Immature natural killer cell (primary cell): Measurements from ENCODE around the gene XAGE2. TPM values are rescaled to one million over a fixed set of nuclear protein-coding genes. Genes with fewer than 3 reads are reported as not detected.

Experiments used
- DNase-seq, 3 donors: peaks; one replicate each; pipeline ENCODE4 v3.0.0; 2022; ENCODE audit warnings: mixed read lengths in 1 of 3
- H3K27ac Mint-ChIP-seq, 6 donors: one replicate each; pipeline ENCODE4 v1.8.0; 2020; ENCODE audit warnings: mixed read lengths in 6 of 6, mild to moderate bottlenecking in 5 of 6, inconsistent platforms in 4 of 6, moderate library complexity in 3 of 6
- H3K27me3 Mint-ChIP-seq, 3 donors: one replicate each; pipeline ENCODE4 v1.8.0; 2020 to 2021; ENCODE audit warnings: low read depth in 3 of 3, mild to moderate bottlenecking in 3 of 3, mixed read lengths in 3 of 3, moderate library complexity in 3 of 3, inconsistent platforms in 1 of 3
- H3K36me3 Mint-ChIP-seq, 3 donors: one replicate each; pipeline ENCODE4 v1.8.0; 2020; ENCODE audit warnings: mixed read lengths in 3 of 3, inconsistent platforms in 2 of 3, mild to moderate bottlenecking in 2 of 3
- H3K4me1 Mint-ChIP-seq, 2 donors: one replicate each; pipeline ENCODE4 v1.8.0; 2020; ENCODE audit warnings: inconsistent platforms in 2 of 2, mild to moderate bottlenecking in 2 of 2, mixed read lengths in 2 of 2, moderate library complexity in 1 of 2
- H3K4me3 Mint-ChIP-seq, 5 donors: one replicate each; pipeline ENCODE4 v1.8.0; 2020; ENCODE audit warnings: mild to moderate bottlenecking in 5 of 5, mixed read lengths in 5 of 5, inconsistent platforms in 3 of 5, moderate library complexity in 3 of 5
- H3K9me3 Mint-ChIP-seq, 6 donors: one replicate each; pipeline ENCODE4 v1.8.0; 2020; ENCODE audit warnings: mild to moderate bottlenecking in 6 of 6, mixed read lengths in 6 of 6, inconsistent platforms in 4 of 6, moderate library complexity in 3 of 6
- polyA plus RNA-seq, 3 donors: library from polyadenylated mRNA; unstranded; fragments of 300-500 nt; fragmentation: Illumina TruSeq; gene quantifications; one replicate each; pipeline ENCODE4 v1.2.3, GENCODE V29; 2021

The XAGE2 gene
- polyA plus RNA-seq, 3 donors from 2014 or later = not detected

DNA sequence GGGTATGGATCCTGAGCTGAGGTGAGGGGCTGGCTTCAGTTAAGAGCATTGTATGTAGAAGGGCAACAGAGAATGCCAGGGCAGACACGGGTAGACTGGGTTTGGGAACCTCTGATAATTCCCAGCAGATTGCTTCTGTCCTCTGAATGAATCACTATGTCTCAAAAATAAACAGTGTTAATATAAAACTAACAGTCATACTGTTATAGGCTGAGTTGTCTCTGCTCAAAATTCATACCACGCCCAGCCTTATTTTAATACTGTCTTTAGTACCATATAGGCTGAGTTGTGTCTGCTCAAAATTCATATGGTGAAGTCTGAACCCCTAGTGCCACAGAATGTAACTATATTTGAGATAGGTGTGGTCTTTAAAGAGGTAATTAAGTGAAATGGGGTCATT, 10.0 kb downstream of the XAGE2 start:
- Mint-ChIP-seq H3K36me3 (no peaks in the 10 kb centered on the region), H3K4me3 (no peak overlapping the region), H3K27me3 (peaks cover 0 to 8% (median 2%) of the 10 kb centered on the region in 3 donors), H3K27ac (no peak overlapping the region), H3K9me3 (no peaks in the 10 kb centered on the region), H3K4me1 (no peaks in the 10 kb centered on the region)
- DNase-seq = no peak

DNA sequence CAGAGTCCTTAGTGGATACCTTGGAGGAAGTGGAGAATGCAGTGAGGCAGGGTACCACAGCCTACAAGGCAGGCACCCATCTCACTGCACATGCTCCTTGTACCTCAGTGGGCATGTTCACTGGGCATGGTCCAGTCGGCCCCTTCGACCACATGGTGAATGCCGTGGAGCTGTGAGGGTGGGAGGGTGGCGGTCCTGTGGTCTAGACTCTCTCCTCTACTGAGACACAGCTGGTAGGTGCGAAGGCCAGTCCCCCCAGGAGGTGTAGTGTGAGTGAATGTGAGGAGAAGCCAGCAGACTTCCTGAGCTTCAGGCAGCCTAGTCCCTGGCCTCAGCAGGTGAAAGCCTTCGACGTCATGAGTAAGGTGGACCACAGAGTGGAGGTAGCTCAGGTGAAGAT, 12.2 kb downstream of the XAGE2 start:
- H3K4me3 Mint-ChIP-seq = no peak overlapping the region

DNA sequence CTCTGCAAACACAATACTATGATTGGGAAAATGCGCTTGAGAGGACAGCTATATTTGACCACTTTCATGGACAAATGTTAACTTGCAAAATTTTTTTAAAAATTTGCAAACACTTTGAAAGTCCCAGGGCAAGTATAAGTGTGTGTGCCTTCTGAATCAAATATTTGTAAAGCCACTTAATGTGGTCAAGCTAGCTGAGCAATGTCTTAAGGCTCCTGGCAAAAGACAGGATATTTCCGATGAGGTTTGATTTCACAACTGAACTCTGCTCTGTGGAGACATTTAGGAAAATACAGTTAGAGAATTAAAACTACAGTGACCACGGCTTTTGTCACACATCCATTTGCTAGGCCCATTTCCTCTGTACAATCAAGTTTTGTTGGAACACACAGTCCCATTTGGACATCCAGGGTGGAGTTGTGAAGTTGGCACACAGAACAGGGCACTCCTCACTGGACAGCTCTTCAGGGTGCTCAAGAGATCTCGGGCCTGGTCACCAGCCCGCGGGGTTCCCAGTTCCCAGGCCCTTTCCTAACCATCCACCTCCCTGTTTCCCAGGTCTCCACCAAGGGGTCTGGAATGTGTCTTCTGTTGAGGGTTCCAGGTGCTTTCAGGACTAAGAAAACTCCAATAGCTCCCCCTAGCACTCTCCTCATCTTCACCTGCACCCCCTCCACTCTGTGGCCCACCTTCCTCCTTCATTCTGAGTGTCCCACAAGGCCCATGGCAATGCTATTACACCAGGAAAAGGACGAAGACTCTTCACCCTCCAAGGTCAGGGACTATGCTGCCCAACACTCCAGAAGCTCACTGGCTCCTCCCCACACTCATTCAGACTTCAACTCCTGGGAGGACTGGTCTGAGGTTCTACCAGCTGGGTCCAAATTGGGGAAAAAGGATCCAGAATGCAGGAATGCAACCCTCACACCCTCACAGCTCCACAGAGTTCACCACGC, 41.9 kb downstream of the XAGE2 start:
- Mint-ChIP-seq H3K36me3 (no peaks in the 10 kb centered on the region), H3K9me3 (no peaks in the 10 kb centered on the region), H3K27me3 (peaks cover 0 to 15% (median 6%) of the 10 kb centered on the region in 3 donors), H3K4me1 (no peaks in the 10 kb centered on the region), H3K4me3 (no peak overlapping the region), H3K27ac (no peak overlapping the region)
- no peak for DNase-seq

More for the DNA sequence above, 12.2 kb downstream of the XAGE2 start:
- no peak for DNase-seq
- H3K27me3 Mint-ChIP-seq = peaks cover 0 to 10% (median 2%) of the 10 kb centered on the region in 3 donors
- no peaks in the 10 kb centered on the region for H3K9me3 Mint-ChIP-seq
- H3K36me3 Mint-ChIP-seq = no peaks in the 10 kb centered on the region
- H3K4me1 Mint-ChIP-seq = no peaks in the 10 kb centered on the region
- H3K27ac Mint-ChIP-seq = no peak overlapping the region

DNA sequence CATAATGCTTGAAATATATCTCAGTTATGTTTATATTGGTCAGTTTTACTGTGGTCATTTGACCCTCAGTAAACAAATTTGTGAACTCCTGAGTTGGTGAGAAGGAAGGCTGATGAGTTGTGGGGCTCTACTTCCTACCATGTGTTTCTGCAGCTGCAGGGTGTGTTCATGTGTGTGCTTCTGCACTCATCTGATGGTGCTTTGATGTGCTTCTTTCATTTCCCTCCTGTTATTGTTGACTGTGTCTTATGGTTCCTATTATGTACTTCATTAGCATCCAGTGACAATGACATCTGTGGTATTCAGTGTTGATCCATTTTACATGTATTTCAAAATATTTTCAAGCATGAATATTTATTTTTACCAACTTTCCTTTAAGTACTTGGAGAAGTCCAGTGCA, 46.5 kb downstream of the XAGE2 start:
- Mint-ChIP-seq H3K27ac (no peak overlapping the region), H3K4me1 (no peaks in the 10 kb centered on the region), H3K4me3 (no peak overlapping the region), H3K36me3 (no peaks in the 10 kb centered on the region), H3K27me3 (peaks cover 2 to 16% (median 8%) of the 10 kb centered on the region in 3 donors), H3K9me3 (no peaks in the 10 kb centered on the region)
- DNase-seq = no peak

DNA sequence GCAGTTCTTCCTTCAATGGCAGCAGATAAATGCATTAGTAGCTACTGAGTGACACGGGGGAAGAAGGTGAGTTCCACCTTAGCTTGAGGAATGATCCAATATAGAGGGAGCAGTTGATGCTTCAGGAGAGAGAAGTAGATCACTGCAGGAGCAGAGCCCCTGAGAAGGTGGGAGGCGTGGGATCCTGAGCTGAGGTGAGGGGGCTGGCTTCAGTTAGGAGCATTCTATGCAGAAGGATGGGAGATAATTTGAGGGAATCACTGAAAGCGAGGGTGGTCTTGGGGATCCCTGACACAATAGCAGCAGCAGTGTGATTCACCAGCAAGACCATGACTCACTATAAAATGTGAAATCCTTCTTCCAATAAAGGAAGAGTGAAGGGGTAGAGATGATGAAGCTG, 48.0 kb downstream of the XAGE2 start:
- Mint-ChIP-seq H3K4me3 (no peak overlapping the region), H3K9me3 (no peaks in the 10 kb centered on the region), H3K27me3 (peaks cover 2 to 18% (median 8%) of the 10 kb centered on the region in 3 donors), H3K36me3 (no peaks in the 10 kb centered on the region), H3K27ac (no peak overlapping the region), H3K4me1 (no peaks in the 10 kb centered on the region)
- DNase-seq = no peak

DNA sequence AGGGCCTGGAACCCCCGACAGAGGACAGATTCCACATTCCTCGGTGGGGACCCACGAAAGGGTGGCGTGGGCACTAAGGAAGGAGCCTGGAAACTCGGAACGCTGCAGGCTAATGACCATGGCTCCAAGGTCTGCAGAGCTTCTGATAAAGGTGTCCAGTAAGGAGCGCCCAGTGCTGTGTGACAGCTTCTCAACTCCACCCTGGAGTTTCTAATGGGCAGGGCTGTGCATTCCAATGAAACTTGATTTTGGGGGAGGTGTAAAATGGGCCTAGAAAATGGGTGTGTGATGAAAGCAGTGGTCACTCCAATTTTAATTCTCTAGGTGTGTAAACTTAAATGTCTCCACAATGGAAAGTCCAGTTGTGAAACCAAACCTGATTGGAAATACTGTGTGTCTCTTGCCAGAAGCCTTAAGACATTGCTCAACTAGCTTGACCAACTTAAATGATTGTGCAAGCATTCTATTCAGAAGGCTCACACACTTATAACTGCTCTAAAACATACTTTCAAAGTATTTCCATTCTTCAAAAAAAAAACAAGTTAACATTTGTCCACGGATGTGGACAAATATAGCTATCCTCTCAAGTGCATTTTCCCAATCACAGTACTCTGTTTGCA, 52.1 kb downstream of the XAGE2 start:
- Mint-ChIP-seq H3K4me3 (no peak overlapping the region), H3K9me3 (no peaks in the 10 kb centered on the region), H3K27ac (no peak overlapping the region), H3K27me3 (peaks cover 2 to 14% (median 3%) of the 10 kb centered on the region in 3 donors), H3K36me3 (no peaks in the 10 kb centered on the region), H3K4me1 (no peaks in the 10 kb centered on the region)
- no peak for DNase-seq

DNA sequence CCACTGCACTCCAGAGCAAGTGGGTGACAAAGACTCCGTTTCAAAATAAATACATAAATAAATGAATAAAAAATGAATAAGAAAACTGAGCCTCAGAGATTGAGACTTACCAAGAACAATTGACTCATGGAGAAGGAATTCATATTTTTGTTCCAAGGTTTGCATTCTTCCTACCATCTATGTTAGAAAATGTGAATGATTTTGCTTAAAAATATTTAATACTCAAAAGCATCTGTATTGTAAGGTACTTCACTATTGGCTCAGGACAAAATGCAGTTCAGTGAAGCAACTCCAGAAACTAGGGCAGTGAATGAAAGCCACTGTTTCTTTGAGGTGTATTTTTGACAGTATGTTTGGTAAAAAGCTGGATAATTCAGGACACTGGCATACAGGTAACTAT, 54.1 kb downstream of the XAGE2 start:
- DNase-seq = no peak
- no peak overlapping the region for H3K4me3 Mint-ChIP-seq
- H3K36me3 Mint-ChIP-seq = no peaks in the 10 kb centered on the region
- H3K27ac Mint-ChIP-seq = no peak overlapping the region
- peaks cover 0 to 14% (median 6%) of the 10 kb centered on the region in 3 donors for H3K27me3 Mint-ChIP-seq
- no peaks in the 10 kb centered on the region for H3K9me3 Mint-ChIP-seq
- no peaks in the 10 kb centered on the region for H3K4me1 Mint-ChIP-seq

GRCh38 chrX:52424656-52425055, 55.8 kb downstream of the XAGE2 start:
- H3K9me3 Mint-ChIP-seq = no peaks in the 10 kb centered on the region
- H3K4me3 Mint-ChIP-seq = no peak overlapping the region
- no peak for DNase-seq
- no peak overlapping the region for H3K27ac Mint-ChIP-seq
- peaks cover 0 to 11% (median 6%) of the 10 kb centered on the region in 3 donors for H3K27me3 Mint-ChIP-seq
- H3K36me3 Mint-ChIP-seq = no peaks in the 10 kb centered on the region
- H3K4me1 Mint-ChIP-seq = no peaks in the 10 kb centered on the region

Other genes starting within 250 kb of the XAGE2 start
- gene MAGED4, start 184.1 kb upstream of the XAGE2 start, polyA plus RNA-seq = not detected
- gene XAGE1A, start 126.8 kb downstream of the XAGE2 start, polyA plus RNA-seq = not detected
- not detected for gene XAGE1B, start 148.0 kb downstream of the XAGE2 start, polyA plus RNA-seq